ENCODE results near the gene CATSPERB. TPM values are rescaled to one million over a fixed set of nuclear protein-coding genes. Genes with fewer than 3 reads are reported as not detected.
A peak's percentile ranks its signal among the peaks of the same experiment; 100 is the strongest.

The CATSPERB gene
- total and polyA plus RNA-seq, 2 donors: 0.99 to 1.8 TPM

DNA sequence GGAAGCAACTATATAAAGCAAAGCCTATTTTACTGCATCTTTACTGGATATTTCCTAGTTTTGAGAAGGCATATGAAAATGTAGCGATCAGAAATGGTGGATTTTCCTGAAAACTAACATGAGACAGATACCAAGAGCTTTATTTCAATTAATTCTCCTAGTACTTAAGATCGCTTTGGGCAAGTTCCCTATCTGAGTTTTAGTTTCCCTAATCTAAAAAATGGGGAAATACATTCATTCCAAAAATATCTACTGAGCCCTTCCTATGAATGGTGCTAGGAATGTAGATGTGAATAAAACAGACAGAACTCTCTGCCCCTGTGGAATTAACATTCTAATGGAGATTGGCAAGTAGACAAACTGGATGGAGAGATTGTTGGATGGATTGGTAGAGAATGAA lies 8.4 kb downstream of the CATSPERB start:
- no peak overlapping the region for H3K27ac ChIP-seq (ENCODE audit: low read depth in 1 of 2, low read length in 1 of 2)
- no peak overlapping the region for H3K4me3 ChIP-seq (ENCODE audit: low read length in 2 of 2)
- no peak for DNase-seq (ENCODE audit: low read depth in 6 of 9, low spot score in 9 of 9)
- H3K36me3 ChIP-seq (ENCODE audit: control insufficient read depth in 2 of 2, insufficient read depth in 2 of 2, low read length in 1 of 2): no peaks in the 10 kb centered on the region
- 95% methylated on average over 2 of the region's 2 CpGs for WGBS
- H3K27me3 ChIP-seq (ENCODE audit: control insufficient read depth in 2 of 2, insufficient read depth in 1 of 2, low read length in 1 of 2): no peaks in the 10 kb centered on the region
- no peaks in the 10 kb centered on the region for H3K4me1 ChIP-seq (ENCODE audit: control insufficient read depth in 2 of 2, insufficient read depth in 2 of 2, low read length in 2 of 2)
- H3K9me3 ChIP-seq (ENCODE audit: control insufficient read depth in 2 of 2, insufficient read depth in 1 of 2, low read length in 1 of 2): no peaks in the 10 kb centered on the region

DNA sequence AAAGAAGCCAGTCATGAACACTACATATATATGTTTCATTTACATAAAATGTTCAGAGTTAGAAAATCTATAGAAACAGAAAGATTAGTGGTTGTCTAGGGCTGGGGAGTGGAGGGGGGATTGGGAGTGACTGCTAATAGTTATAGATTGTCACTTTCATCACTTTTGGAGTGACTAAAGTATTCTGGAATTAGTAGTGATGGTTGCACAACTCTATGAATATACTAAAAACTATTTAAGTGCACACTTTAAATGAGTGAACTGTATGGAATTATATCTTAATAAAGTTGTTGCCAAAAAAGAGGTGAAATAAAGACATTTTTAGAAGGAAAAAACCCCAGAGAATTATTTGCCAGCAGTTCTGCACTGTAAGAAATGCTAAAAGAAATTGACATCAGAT lies 9.5 kb downstream of the CATSPERB start:
- H3K9me3 ChIP-seq (ENCODE audit: control insufficient read depth in 2 of 2, insufficient read depth in 1 of 2, low read length in 1 of 2): no peaks in the 10 kb centered on the region
- DNase-seq (ENCODE audit: low read depth in 6 of 9, low spot score in 9 of 9): no peak
- no peak overlapping the region for H3K27ac ChIP-seq (ENCODE audit: low read depth in 1 of 2, low read length in 1 of 2)
- H3K4me3 ChIP-seq (ENCODE audit: low read length in 2 of 2): no peak overlapping the region
- H3K27me3 ChIP-seq (ENCODE audit: control insufficient read depth in 2 of 2, insufficient read depth in 1 of 2, low read length in 1 of 2): no peaks in the 10 kb centered on the region
- no peaks in the 10 kb centered on the region for H3K36me3 ChIP-seq (ENCODE audit: control insufficient read depth in 2 of 2, insufficient read depth in 2 of 2, low read length in 1 of 2)
- H3K4me1 ChIP-seq (ENCODE audit: control insufficient read depth in 2 of 2, insufficient read depth in 2 of 2, low read length in 2 of 2): no peaks in the 10 kb centered on the region

DNA sequence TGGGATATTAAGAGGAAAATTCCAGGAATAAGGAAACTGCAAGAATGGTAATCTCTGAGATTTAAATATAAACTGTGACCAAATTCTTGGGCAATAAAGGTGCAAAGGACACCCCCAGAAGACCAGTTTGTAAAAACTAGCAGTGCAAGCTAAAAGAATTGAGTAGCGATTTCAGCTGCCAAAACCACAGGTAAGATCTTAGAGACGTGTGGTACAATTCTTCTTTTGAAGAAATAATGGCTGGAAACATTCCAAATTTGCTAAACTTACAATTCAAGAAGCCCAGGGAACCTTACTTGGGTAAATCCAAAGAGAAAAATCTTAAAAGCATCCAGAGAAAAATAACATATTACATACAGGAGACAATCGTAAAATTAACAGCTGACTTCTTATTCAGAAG lies 12.0 kb downstream of the CATSPERB start:
- H3K27me3 ChIP-seq (ENCODE audit: control insufficient read depth in 2 of 2, insufficient read depth in 1 of 2, low read length in 1 of 2): no peaks in the 10 kb centered on the region
- WGBS: 27% methylated on average over 3 of the region's 3 CpGs
- peaks cover under 1 to 2% of the 10 kb centered on the region in 2 donors for H3K4me1 ChIP-seq (ENCODE audit: control insufficient read depth in 2 of 2, insufficient read depth in 2 of 2, low read length in 2 of 2)
- no peak overlapping the region for H3K4me3 ChIP-seq (ENCODE audit: low read length in 2 of 2)
- H3K27ac ChIP-seq (ENCODE audit: low read depth in 1 of 2, low read length in 1 of 2): no peak overlapping the region
- H3K36me3 ChIP-seq (ENCODE audit: control insufficient read depth in 2 of 2, insufficient read depth in 2 of 2, low read length in 1 of 2): no peaks in the 10 kb centered on the region
- no peaks in the 10 kb centered on the region for H3K9me3 ChIP-seq (ENCODE audit: control insufficient read depth in 2 of 2, insufficient read depth in 1 of 2, low read length in 1 of 2)
- DNase-seq (ENCODE audit: low read depth in 6 of 9, low spot score in 9 of 9): peak in 1 of 9 donors; percentile 5

DNA sequence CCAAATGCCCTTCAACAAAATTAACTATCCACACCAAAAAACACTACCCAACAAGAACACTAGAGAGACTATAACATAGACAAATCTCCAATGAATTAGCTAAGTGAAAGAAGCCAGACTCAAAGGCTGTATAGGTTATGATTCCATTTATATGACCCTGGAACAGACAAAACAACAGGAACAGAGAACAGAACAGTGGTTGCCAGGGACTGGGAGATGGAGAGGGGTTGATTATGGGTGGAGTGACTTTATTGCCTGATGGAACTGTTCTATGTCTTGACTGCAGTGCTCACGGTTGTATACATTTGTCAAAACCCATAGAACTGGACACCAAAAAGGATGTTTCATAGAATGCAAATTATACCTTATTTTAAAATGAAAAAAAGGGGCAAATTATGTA lies 14.9 kb downstream of the CATSPERB start:
- H3K4me3 ChIP-seq (ENCODE audit: low read length in 2 of 2): no peak overlapping the region
- no peaks in the 10 kb centered on the region for H3K27me3 ChIP-seq (ENCODE audit: control insufficient read depth in 2 of 2, insufficient read depth in 1 of 2, low read length in 1 of 2)
- DNase-seq (ENCODE audit: low read depth in 6 of 9, low spot score in 9 of 9): no peak
- no peak overlapping the region for H3K27ac ChIP-seq (ENCODE audit: low read depth in 1 of 2, low read length in 1 of 2)
- H3K36me3 ChIP-seq (ENCODE audit: control insufficient read depth in 2 of 2, insufficient read depth in 2 of 2, low read length in 1 of 2): no peaks in the 10 kb centered on the region
- H3K4me1 ChIP-seq (ENCODE audit: control insufficient read depth in 2 of 2, insufficient read depth in 2 of 2, low read length in 2 of 2): peaks cover 2 to 6% of the 10 kb centered on the region in 2 donors
- 95% methylated on average over 1 of the region's 1 CpG for WGBS
- no peaks in the 10 kb centered on the region for H3K9me3 ChIP-seq (ENCODE audit: control insufficient read depth in 2 of 2, insufficient read depth in 1 of 2, low read length in 1 of 2)

DNA sequence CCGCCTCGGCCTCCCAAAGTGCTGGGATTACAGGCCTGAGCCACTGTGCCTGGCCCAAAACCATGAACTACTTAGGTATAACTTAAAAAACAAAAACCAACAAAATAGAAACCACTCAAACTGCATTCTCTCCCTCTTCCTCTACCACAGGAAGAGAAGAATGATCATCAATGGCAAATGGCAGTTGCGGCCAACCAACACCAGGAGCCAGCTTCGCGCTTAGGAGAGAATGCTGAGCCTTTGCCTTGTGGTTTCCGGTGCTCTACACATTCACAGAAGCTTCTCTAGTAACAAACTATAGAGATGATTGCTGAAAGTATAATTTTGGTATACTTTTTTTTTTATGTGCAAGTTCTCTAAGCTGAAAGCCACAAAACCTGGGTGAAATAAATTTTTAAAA lies 17.1 kb downstream of the CATSPERB start:
- Histone ChIP-seq H3K4me3 (ENCODE audit: low read length in 2 of 2) (no peak overlapping the region), H3K36me3 (ENCODE audit: control insufficient read depth in 2 of 2, insufficient read depth in 2 of 2, low read length in 1 of 2) (no peaks in the 10 kb centered on the region), H3K27ac (ENCODE audit: low read depth in 1 of 2, low read length in 1 of 2) (no peak overlapping the region), H3K4me1 (ENCODE audit: control insufficient read depth in 2 of 2, insufficient read depth in 2 of 2, low read length in 2 of 2) (peaks cover 2 to 6% of the 10 kb centered on the region in 2 donors), H3K9me3 (ENCODE audit: control insufficient read depth in 2 of 2, insufficient read depth in 1 of 2, low read length in 1 of 2) (no peaks in the 10 kb centered on the region), H3K27me3 (ENCODE audit: control insufficient read depth in 2 of 2, insufficient read depth in 1 of 2, low read length in 1 of 2) (no peaks in the 10 kb centered on the region)
- DNase-seq (ENCODE audit: low read depth in 6 of 9, low spot score in 9 of 9): peak; percentile 13 to 85 (median 60)
- WGBS: 13% methylated on average over 6 of the region's 6 CpGs

DNA sequence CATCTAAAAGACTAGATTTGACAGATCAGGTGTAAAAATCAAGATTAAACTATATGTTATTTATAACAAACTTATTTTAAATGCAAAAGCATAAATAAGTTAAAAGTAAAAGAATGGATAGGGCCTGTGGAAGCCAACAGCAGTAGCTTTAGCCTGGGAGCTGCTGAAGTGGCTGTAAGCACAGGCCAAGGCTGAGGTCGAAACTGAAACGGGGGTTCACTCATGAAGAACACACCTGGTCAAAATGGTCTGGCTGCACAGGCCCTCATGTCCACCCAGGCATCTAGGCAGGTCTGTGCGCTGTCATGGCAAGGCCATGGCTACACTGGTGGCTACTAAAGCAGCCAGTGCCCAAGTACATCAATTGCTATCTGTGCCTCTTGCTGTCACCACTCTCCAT lies 23.1 kb downstream of the CATSPERB start:
- Histone ChIP-seq H3K36me3 (ENCODE audit: control insufficient read depth in 2 of 2, insufficient read depth in 2 of 2, low read length in 1 of 2) (no peaks in the 10 kb centered on the region), H3K4me1 (ENCODE audit: control insufficient read depth in 2 of 2, insufficient read depth in 2 of 2, low read length in 2 of 2) (no peaks in the 10 kb centered on the region), H3K27me3 (ENCODE audit: control insufficient read depth in 2 of 2, insufficient read depth in 1 of 2, low read length in 1 of 2) (no peaks in the 10 kb centered on the region), H3K4me3 (ENCODE audit: low read length in 2 of 2) (no peak overlapping the region), H3K27ac (ENCODE audit: low read depth in 1 of 2, low read length in 1 of 2) (no peak overlapping the region), H3K9me3 (ENCODE audit: control insufficient read depth in 2 of 2, insufficient read depth in 1 of 2, low read length in 1 of 2) (peaks cover 0 to 5% of the 10 kb centered on the region in 2 donors)
- WGBS: over 99% methylated on average over 3 of the region's 3 CpGs
- DNase-seq (ENCODE audit: low read depth in 6 of 9, low spot score in 9 of 9): no peak

DNA sequence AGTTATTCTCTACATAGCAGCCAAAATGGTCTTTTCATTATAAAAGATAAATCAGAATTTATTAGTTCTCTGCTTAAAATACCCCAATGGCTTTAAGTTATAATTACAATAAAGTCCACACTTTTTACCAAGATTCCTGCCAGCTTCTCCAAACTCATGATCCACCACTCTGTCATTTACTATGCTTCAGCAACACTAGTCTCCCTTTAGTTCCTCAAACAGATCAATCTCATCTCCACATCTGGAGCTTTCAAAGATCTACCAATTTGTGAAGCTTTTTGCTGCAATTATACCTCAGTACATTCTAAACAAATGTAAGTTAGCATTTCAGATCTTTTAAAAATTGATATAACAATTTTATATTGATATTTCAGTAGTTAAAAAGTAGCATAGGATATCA lies 24.9 kb downstream of the CATSPERB start:
- Histone ChIP-seq H3K4me1 (ENCODE audit: control insufficient read depth in 2 of 2, insufficient read depth in 2 of 2, low read length in 2 of 2) (no peaks in the 10 kb centered on the region), H3K27me3 (ENCODE audit: control insufficient read depth in 2 of 2, insufficient read depth in 1 of 2, low read length in 1 of 2) (no peaks in the 10 kb centered on the region), H3K36me3 (ENCODE audit: control insufficient read depth in 2 of 2, insufficient read depth in 2 of 2, low read length in 1 of 2) (no peaks in the 10 kb centered on the region), H3K9me3 (ENCODE audit: control insufficient read depth in 2 of 2, insufficient read depth in 1 of 2, low read length in 1 of 2) (peaks cover 0 to 5% of the 10 kb centered on the region in 2 donors), H3K27ac (ENCODE audit: low read depth in 1 of 2, low read length in 1 of 2) (no peak overlapping the region), H3K4me3 (ENCODE audit: low read length in 2 of 2) (no peak overlapping the region)
- no peak for DNase-seq (ENCODE audit: low read depth in 6 of 9, low spot score in 9 of 9)

DNA sequence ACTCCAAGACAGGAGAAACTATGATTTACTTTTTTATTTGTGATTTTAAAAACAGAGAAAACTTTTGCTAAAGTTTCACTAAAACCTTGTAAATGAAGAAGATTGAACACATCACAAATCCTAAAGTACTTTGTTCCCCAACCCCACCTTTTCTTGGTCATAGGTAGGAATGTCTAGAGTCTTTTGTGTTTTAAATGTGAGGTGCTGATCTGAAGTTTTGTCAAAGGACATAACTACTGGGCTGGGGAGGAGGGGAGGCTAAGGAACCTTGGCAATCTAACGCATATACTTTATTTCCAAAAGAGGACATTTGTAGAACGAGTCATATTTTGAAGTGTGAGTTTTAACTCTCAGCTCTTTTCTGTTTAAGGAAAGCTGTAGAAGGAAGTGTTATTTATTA lies 37.2 kb downstream of the CATSPERB start:
- H3K36me3 ChIP-seq (ENCODE audit: control insufficient read depth in 2 of 2, insufficient read depth in 2 of 2, low read length in 1 of 2): no peaks in the 10 kb centered on the region
- no peak overlapping the region for H3K27ac ChIP-seq (ENCODE audit: low read depth in 1 of 2, low read length in 1 of 2)
- no peak overlapping the region for H3K4me3 ChIP-seq (ENCODE audit: low read length in 2 of 2)
- DNase-seq (ENCODE audit: low read depth in 6 of 9, low spot score in 9 of 9): no peak
- no peaks in the 10 kb centered on the region for H3K27me3 ChIP-seq (ENCODE audit: control insufficient read depth in 2 of 2, insufficient read depth in 1 of 2, low read length in 1 of 2)
- H3K9me3 ChIP-seq (ENCODE audit: control insufficient read depth in 2 of 2, insufficient read depth in 1 of 2, low read length in 1 of 2): peaks cover 0 to 3% of the 10 kb centered on the region in 2 donors
- WGBS: 95% methylated on average over 2 of the region's 2 CpGs
- no peaks in the 10 kb centered on the region for H3K4me1 ChIP-seq (ENCODE audit: control insufficient read depth in 2 of 2, insufficient read depth in 2 of 2, low read length in 2 of 2)

DNA sequence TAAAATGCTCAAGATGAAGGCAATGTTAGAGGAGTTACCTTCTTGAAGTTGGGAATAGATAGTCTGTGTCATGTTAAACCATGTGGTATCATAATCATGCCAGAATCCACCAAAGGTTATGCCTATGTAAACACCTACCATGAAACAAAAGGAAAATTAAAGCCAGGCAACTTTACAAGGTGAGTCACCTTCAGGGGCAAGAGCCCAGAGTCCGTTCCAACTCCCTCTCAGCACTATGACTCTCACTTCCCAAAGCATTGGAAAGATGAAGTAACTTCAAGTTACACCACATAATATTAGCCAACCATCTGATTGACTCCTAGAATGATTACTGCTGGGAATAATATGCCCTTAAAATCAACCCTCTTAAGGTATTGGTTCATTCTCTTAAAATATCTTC lies 38.5 kb downstream of the CATSPERB start:
- Histone ChIP-seq H3K9me3 (ENCODE audit: control insufficient read depth in 2 of 2, insufficient read depth in 1 of 2, low read length in 1 of 2) (peaks cover 0 to 3% of the 10 kb centered on the region in 2 donors), H3K4me3 (ENCODE audit: low read length in 2 of 2) (no peak overlapping the region), H3K27ac (ENCODE audit: low read depth in 1 of 2, low read length in 1 of 2) (no peak overlapping the region), H3K4me1 (ENCODE audit: control insufficient read depth in 2 of 2, insufficient read depth in 2 of 2, low read length in 2 of 2) (no peaks in the 10 kb centered on the region), H3K27me3 (ENCODE audit: control insufficient read depth in 2 of 2, insufficient read depth in 1 of 2, low read length in 1 of 2) (no peaks in the 10 kb centered on the region), H3K36me3 (ENCODE audit: control insufficient read depth in 2 of 2, insufficient read depth in 2 of 2, low read length in 1 of 2) (no peaks in the 10 kb centered on the region)
- 89% methylated on average over 1 of the region's 1 CpG for WGBS
- no peak for DNase-seq (ENCODE audit: low read depth in 6 of 9, low spot score in 9 of 9)

DNA sequence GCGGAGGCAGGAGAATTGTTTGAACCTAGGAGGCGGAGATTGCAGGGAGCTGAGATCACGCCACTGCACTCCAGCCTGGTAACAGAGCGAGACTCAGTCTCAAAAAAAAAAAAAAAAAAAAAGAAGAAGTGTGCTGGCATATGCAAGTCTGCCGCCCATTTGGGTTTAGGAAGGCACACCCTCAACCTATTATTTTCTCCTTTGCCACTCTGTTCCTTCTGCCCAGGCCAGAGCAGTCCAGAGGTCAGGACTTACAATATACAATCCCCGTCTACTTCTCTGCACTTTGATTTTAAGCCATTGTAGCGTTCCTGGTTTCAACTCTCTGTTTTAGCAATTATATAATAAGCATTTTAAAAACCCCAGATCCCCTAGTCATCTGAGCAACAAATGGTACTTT lies 39.8 kb downstream of the CATSPERB start:
- Histone ChIP-seq H3K36me3 (ENCODE audit: control insufficient read depth in 2 of 2, insufficient read depth in 2 of 2, low read length in 1 of 2) (no peaks in the 10 kb centered on the region), H3K4me1 (ENCODE audit: control insufficient read depth in 2 of 2, insufficient read depth in 2 of 2, low read length in 2 of 2) (no peaks in the 10 kb centered on the region), H3K27ac (ENCODE audit: low read depth in 1 of 2, low read length in 1 of 2) (no peak overlapping the region), H3K9me3 (ENCODE audit: control insufficient read depth in 2 of 2, insufficient read depth in 1 of 2, low read length in 1 of 2) (peaks cover 0 to 3% of the 10 kb centered on the region in 2 donors), H3K27me3 (ENCODE audit: control insufficient read depth in 2 of 2, insufficient read depth in 1 of 2, low read length in 1 of 2) (no peaks in the 10 kb centered on the region), H3K4me3 (ENCODE audit: low read length in 2 of 2) (no peak overlapping the region)
- DNase-seq (ENCODE audit: low read depth in 6 of 9, low spot score in 9 of 9): no peak
- WGBS: 97% methylated on average over 7 of the region's 7 CpGs

Measured in thymus (tissue), 11 donors.